OCI-LY3 (cell line): ENCODE measurements around the gene ASPHD1.

Experiments
- EZH2phosphoT487 ChIP-seq: fragments of 200-600 bp; shearing (Covaris generic); IDR thresholded peaks from 2 replicates; pipeline ENCODE4 v1.6.1; 2018; ENCODE audit warnings: antibody characterized with exemption, mixed run types, low read depth
- TF ChIP-seq, protein P1 (sequence below): fragments of 200-600, 300-600 bp; sonication (generic); IDR thresholded peaks from 2 replicates; pipeline ENCODE4 v1.5.1; 2014; ENCODE audit warnings: antibody characterized with exemption, low read length, low read depth

DNA sequence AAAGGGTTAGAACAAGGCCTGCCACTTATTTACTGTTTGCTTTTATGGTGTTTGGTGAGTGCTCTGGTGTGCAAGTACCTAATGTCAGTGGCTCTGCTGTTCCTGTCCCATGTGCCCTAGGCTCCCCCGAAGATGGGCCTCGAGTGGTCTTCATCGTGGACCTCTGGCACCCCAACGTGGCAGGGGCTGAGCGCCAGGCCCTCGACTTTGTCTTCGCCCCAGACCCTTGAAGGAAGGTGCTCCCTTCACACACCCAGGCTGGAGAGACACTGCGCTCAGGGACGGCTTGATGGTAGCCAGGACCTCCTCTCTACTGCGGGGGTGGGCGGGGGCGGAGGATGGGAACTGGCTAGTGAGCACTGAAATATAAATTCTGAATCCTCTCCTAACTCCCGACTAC is 5.4 kb downstream of the ASPHD1 start:
- TF ChIP-seq, protein P1, sequence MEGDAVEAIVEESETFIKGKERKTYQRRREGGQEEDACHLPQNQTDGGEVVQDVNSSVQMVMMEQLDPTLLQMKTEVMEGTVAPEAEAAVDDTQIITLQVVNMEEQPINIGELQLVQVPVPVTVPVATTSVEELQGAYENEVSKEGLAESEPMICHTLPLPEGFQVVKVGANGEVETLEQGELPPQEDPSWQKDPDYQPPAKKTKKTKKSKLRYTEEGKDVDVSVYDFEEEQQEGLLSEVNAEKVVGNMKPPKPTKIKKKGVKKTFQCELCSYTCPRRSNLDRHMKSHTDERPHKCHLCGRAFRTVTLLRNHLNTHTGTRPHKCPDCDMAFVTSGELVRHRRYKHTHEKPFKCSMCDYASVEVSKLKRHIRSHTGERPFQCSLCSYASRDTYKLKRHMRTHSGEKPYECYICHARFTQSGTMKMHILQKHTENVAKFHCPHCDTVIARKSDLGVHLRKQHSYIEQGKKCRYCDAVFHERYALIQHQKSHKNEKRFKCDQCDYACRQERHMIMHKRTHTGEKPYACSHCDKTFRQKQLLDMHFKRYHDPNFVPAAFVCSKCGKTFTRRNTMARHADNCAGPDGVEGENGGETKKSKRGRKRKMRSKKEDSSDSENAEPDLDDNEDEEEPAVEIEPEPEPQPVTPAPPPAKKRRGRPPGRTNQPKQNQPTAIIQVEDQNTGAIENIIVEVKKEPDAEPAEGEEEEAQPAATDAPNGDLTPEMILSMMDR, result no peak
- TF ChIP-seq EZH2phosphoT487, result no peak
